ENCODE measurements around the gene MBNL1. TPM values are rescaled to one million over a fixed set of nuclear protein-coding genes. Genes with fewer than 3 reads are reported as not detected.

Gene MBNL1
- total RNA-seq, 1 experiment from 2014 or later = 68.6 TPM

DNA sequence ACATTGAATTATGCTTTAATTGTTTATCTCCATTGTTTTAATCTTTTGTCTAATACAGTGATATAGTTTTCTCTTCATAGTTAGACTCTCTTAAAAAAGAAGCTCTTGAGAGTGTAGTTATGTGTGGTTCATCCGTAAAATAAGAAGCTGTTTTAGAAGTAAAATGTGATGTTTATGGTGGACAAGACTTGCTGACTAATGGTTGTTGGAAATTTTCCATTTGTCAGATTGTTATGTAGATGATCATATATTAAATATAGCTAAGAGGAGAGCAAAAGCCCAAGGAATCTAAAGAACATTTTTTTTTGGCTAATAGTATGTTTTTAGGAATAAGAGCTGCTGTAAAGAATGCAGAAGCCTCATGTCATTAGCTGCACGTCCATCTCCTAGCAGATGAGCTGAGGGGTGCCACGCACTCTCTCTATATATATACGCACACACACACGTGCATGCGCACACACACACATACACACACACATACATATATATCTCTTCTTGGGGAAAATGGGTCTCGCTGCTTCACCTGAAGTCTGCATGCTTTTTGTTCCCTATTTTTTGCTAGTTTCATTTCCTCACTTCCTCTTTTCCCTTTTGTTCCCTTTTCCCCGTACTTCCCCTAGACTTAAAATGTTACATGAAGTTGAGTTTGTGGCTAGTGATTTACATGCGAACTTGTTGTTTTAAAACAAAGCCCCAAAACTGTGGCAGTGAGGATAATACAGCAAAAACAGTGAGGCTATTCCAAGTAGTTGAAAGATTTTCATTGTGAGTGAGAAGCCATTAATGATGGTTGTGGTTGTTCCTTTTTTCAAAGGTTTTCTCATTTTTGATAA is 107.8 kb downstream of the MBNL1 start:
- CTCF ChIA-PET = no interaction called here
- no peaks in the 10 kb centered on the region for H3K27me3 ChIP-seq (replicated peaks; ENCODE audit: control insufficient read depth, insufficient read depth, low read length)
- POLR2A ChIA-PET = no interaction called here
- H3K4me1 ChIP-seq = no peaks in the 10 kb centered on the region; the same call in 1 of the 2 replicates
- no TSS peak for BruUV-seq (replicated peaks)
- Mint-ChIP-seq H3K27ac (ENCODE audit: unreplicated experiment) (peak overlapping the region; percentile 53), H3K4me1 (ENCODE audit: low read depth, unreplicated experiment) (peaks cover 10% of the 10 kb centered on the region), H3K27me3 (ENCODE audit: insufficient read depth, unreplicated experiment) (no peaks in the 10 kb centered on the region), H3K4me3 (ENCODE audit: unreplicated experiment) (no peak overlapping the region), H3K9me3 (ENCODE audit: unreplicated experiment) (peaks cover 12% of the 10 kb centered on the region), H3K36me3 (ENCODE audit: insufficient read depth, unreplicated experiment) (peaks cover 18% of the 10 kb centered on the region)
- TF ChIP-seq, protein P1, sequence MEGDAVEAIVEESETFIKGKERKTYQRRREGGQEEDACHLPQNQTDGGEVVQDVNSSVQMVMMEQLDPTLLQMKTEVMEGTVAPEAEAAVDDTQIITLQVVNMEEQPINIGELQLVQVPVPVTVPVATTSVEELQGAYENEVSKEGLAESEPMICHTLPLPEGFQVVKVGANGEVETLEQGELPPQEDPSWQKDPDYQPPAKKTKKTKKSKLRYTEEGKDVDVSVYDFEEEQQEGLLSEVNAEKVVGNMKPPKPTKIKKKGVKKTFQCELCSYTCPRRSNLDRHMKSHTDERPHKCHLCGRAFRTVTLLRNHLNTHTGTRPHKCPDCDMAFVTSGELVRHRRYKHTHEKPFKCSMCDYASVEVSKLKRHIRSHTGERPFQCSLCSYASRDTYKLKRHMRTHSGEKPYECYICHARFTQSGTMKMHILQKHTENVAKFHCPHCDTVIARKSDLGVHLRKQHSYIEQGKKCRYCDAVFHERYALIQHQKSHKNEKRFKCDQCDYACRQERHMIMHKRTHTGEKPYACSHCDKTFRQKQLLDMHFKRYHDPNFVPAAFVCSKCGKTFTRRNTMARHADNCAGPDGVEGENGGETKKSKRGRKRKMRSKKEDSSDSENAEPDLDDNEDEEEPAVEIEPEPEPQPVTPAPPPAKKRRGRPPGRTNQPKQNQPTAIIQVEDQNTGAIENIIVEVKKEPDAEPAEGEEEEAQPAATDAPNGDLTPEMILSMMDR (IDR thresholded peaks at IDR 0.05; ENCODE audit: insufficient read depth in 1 of 2, low read depth in 1 of 2, low read length in 1 of 2, severe bottlenecking in 1 of 2, unreplicated experiment in 1 of 2) = no peak
- no peak overlapping the region for H3K4me3 ChIP-seq (ENCODE audit: low read depth, low read length)
- no peak for DNase-seq
- intact Hi-C loops (cut with micrococcal nuclease; ENCODE audit: unreplicated experiment) = no loop called here
- H3K9me3 ChIP-seq = no peaks in the 10 kb centered on the region
- H3K36me3 ChIP-seq (ENCODE audit: control insufficient read depth, insufficient read depth, low read length) = no peaks in the 10 kb centered on the region; the same call in 1 of the 2 replicates

DNA sequence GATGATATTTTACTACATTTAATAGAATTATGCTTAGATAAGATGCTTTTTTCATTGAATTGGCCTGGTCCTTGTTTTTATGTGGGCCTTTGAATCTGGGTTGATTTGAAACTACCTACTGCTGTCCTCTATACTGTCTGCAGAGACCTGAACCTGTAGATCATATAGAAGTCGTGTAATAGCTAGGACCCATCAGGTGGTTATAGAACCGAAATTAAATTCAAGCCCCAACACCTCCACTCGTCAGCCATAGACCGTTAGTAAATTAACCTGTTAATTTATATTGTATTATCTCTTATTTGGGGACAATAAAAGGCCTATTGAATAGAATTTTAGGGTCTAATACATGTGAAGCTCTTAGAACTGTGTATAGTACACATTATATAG is 108.4 kb downstream of the MBNL1 start:
- CTCF ChIA-PET = no interaction called here
- peaks cover 6% of the 10 kb centered on the region for H3K9me3 Mint-ChIP-seq (ENCODE audit: unreplicated experiment)

DNA sequence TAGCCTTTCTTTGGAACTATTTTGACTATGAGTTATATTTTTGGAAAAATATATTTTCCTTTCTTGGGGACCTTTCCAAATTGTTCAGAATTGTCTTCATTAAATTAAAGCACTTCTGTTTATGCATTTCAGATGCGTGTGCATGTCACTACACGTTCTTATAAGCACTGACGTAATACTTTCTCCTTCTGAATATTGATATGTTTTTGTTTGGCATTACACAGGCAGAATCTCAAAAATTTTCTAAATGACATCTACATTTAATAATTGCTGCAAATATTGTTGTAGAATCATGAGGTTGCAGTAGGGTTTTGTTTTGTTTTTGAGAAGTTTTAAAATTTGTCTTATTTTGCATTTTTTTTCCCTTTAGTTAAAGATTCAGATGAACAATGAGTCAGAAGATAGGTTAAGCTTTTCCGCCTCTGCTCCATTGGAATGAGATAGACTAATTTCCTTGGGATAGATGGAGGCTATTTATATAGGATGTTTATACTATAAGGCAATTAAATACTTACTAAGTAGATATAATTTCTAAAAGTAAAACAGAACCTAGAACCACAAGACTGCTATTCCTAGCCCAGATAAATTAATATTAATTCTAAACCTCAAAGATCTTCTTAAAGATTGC is 110.8 kb downstream of the MBNL1 start:
- Mint-ChIP-seq H3K36me3 (ENCODE audit: insufficient read depth, unreplicated experiment) (peaks cover 7% of the 10 kb centered on the region), H3K9me3 (ENCODE audit: unreplicated experiment) (no peaks in the 10 kb centered on the region), H3K4me1 (ENCODE audit: low read depth, unreplicated experiment) (peaks cover 11% of the 10 kb centered on the region), H3K27ac (ENCODE audit: unreplicated experiment) (no peak overlapping the region), H3K4me3 (ENCODE audit: unreplicated experiment) (no peak overlapping the region), H3K27me3 (ENCODE audit: insufficient read depth, unreplicated experiment) (no peaks in the 10 kb centered on the region)
- ChIA-PET CTCF (no interaction called here), POLR2A (no interaction called here)
- Histone ChIP-seq H3K4me3 (ENCODE audit: low read depth, low read length) (no peak overlapping the region), H3K36me3 (ENCODE audit: control insufficient read depth, insufficient read depth, low read length) (no peaks in the 10 kb centered on the region; the same call in 1 of the 2 replicates), H3K9me3 (no peaks in the 10 kb centered on the region), H3K27me3 (replicated peaks; ENCODE audit: control insufficient read depth, insufficient read depth, low read length) (no peaks in the 10 kb centered on the region), H3K4me1 (no peaks in the 10 kb centered on the region; the same call in 1 of the 2 replicates)
- no peak for DNase-seq
- no TSS peak for BruUV-seq (replicated peaks)
- TF ChIP-seq, protein P1 (IDR thresholded peaks at IDR 0.05; ENCODE audit: insufficient read depth in 1 of 2, low read depth in 1 of 2, low read length in 1 of 2, severe bottlenecking in 1 of 2, unreplicated experiment in 1 of 2) = no peak
- intact Hi-C loops (cut with micrococcal nuclease; ENCODE audit: unreplicated experiment) = no loop called here

More for the DNA sequence above, 108.4 kb downstream of the MBNL1 start:
- no peak overlapping the region for H3K4me3 ChIP-seq (ENCODE audit: low read depth, low read length)
- H3K36me3 ChIP-seq (ENCODE audit: control insufficient read depth, insufficient read depth, low read length) = no peaks in the 10 kb centered on the region; the same call in 1 of the 2 replicates
- DNase-seq = no peak
- POLR2A ChIA-PET = no interaction called here
- intact Hi-C loops (cut with micrococcal nuclease; ENCODE audit: unreplicated experiment) = no loop called here
- Mint-ChIP-seq H3K36me3 (ENCODE audit: insufficient read depth, unreplicated experiment) (peaks cover 12% of the 10 kb centered on the region), H3K27ac (ENCODE audit: unreplicated experiment) (peak overlapping the region; percentile 53), H3K27me3 (ENCODE audit: insufficient read depth, unreplicated experiment) (no peaks in the 10 kb centered on the region), H3K4me1 (ENCODE audit: low read depth, unreplicated experiment) (peaks cover 4% of the 10 kb centered on the region), H3K4me3 (ENCODE audit: unreplicated experiment) (no peak overlapping the region)
- no peaks in the 10 kb centered on the region for H3K9me3 ChIP-seq
- TF ChIP-seq, protein P1 (IDR thresholded peaks at IDR 0.05; ENCODE audit: insufficient read depth in 1 of 2, low read depth in 1 of 2, low read length in 1 of 2, severe bottlenecking in 1 of 2, unreplicated experiment in 1 of 2) = no peak
- no peaks in the 10 kb centered on the region for H3K27me3 ChIP-seq (replicated peaks; ENCODE audit: control insufficient read depth, insufficient read depth, low read length)
- H3K4me1 ChIP-seq = no peaks in the 10 kb centered on the region; the same call in 1 of the 2 replicates
- no TSS peak for BruUV-seq (replicated peaks)

Measured in Caco-2 (cell line).